HEK293 (cell line): ENCODE results near the gene CEP112.

Experiments used
- CTCF ChIA-PET: fragments of 350-600 bp; formaldehyde crosslinking; extraction: SDS; loops from one replicate; lab custom pipeline; 2021; ENCODE audit warnings: antibody characterized with exemption; lab: Yijun Ruan, JAX
- POLR2A ChIA-PET: fragments of 300-600 bp; formaldehyde crosslinking; extraction: SDS; loops from one replicate; lab custom pipeline; 2020; ENCODE audit warnings: antibody characterized with exemption, inconsistent platforms; lab: Yijun Ruan, JAX
- H3K27ac ChIP-seq: fragments of 200-500 bp; sonication (Bioruptor generic); 2 replicates; pipeline ENCODE4 v1.5.1; 2014; ENCODE audit warnings: low read depth, low read length, control low read depth, inconsistent platforms; ENCODE audit errors: extremely low read depth
- H3K36me3 ChIP-seq, 2 experiments: fragments of 200-500 bp in 1 of 2; sonication (Bioruptor generic) in 1 of 2; 1 replicate in 1 of 2; 2 replicates in 1 of 2; pipeline ENCODE4 v1.5.1; 2014 to 2017; ENCODE audit warnings: inconsistent platforms in 2 of 2, low read length in 2 of 2; ENCODE audit not compliant: control insufficient read depth in 2 of 2, insufficient read depth in 1 of 2
- H3K4me1 ChIP-seq: fragments of 200-500 bp; sonication (Bioruptor generic); 2 replicates; pipeline ENCODE4 v1.5.1; 2014; ENCODE audit warnings: mild to moderate bottlenecking, low read length, inconsistent platforms; ENCODE audit not compliant: control insufficient read depth, insufficient read depth
- H3K4me3 ChIP-seq: 2 replicates; pipeline ENCODE4 v1.5.1; 2011; ENCODE audit warnings: low read depth, mild to moderate bottlenecking, control low read depth, low read length, moderate library complexity
- H3K9me3 ChIP-seq: fragments of 200-500 bp; sonication (Bioruptor generic); 2 replicates; pipeline ENCODE4 v1.5.1; 2014; ENCODE audit warnings: low read depth, low read length, inconsistent platforms; ENCODE audit not compliant: control insufficient read depth, insufficient read depth
- GLI2 ChIP-seq: fragments of 450-650 bp; formaldehyde crosslinking; IDR thresholded peaks from 2 replicates; pipeline ENCODE4; 2017; ENCODE audit warnings: missing biosample characterization, missing genetic modification characterization, low read depth, borderline replicate concordance
- SETDB1 ChIP-seq: IDR thresholded peaks from one replicate; pipeline ENCODE4 v1.6.1; 2017; ENCODE audit warnings: mild to moderate bottlenecking, low read length, moderate library complexity, mixed read lengths; ENCODE audit not compliant: insufficient read length
- WT1 ChIP-seq: fragments of 450-650 bp; formaldehyde crosslinking; IDR thresholded peaks from 2 replicates; pipeline ENCODE4 v1.5.1; 2016; ENCODE audit warnings: missing biosample characterization, missing genetic modification characterization
- ZBTB8A ChIP-seq: fragments of 450-650 bp; formaldehyde crosslinking; IDR thresholded peaks from 2 replicates; pipeline ENCODE4 v1.5.1; 2016; ENCODE audit warnings: missing biosample characterization, missing genetic modification characterization
- ZFP3 ChIP-seq: fragments of 450-650 bp; formaldehyde crosslinking; IDR thresholded peaks from 2 replicates; pipeline ENCODE4 v1.5.1; 2016; ENCODE audit warnings: low read depth, missing biosample characterization, missing genetic modification characterization
- ZNF133 ChIP-seq: fragments of 450-650 bp; formaldehyde crosslinking; IDR thresholded peaks from 2 replicates; pipeline ENCODE4 v1.5.1; 2016; ENCODE audit warnings: missing biosample characterization, missing genetic modification characterization
- ZNF155 ChIP-seq: fragments of 450-650 bp; formaldehyde crosslinking; IDR thresholded peaks from 2 replicates; pipeline ENCODE4 v1.5.1; 2016; ENCODE audit warnings: missing biosample characterization, missing genetic modification characterization
- ZNF23 ChIP-seq: fragments of 450-650 bp; formaldehyde crosslinking; IDR thresholded peaks from 2 replicates; pipeline ENCODE4 v1.5.1; 2016; ENCODE audit warnings: missing biosample characterization, missing genetic modification characterization, borderline replicate concordance
- ZNF274 ChIP-seq, 2 experiments: fragments of 200-500 bp in 1 of 2; fragments of 450-650 bp in 1 of 2; sonication (Bioruptor generic) in 1 of 2; formaldehyde crosslinking in 1 of 2; IDR thresholded peaks; 2 replicates each; pipeline versions ENCODE4 v1.5.1 to v1.6.1; 2014 to 2016; ENCODE audit warnings: borderline replicate concordance in 1 of 2, inconsistent platforms in 1 of 2, low read length in 1 of 2, missing biosample characterization in 1 of 2, missing genetic modification characterization in 1 of 2
- ZNF404 ChIP-seq: fragments of 450-650 bp; formaldehyde crosslinking; IDR thresholded peaks from 2 replicates; pipeline ENCODE4 v1.5.1; 2017; ENCODE audit warnings: missing biosample characterization, missing genetic modification characterization
- ZNF433 ChIP-seq: fragments of 450-650 bp; formaldehyde crosslinking; IDR thresholded peaks from 2 replicates; pipeline ENCODE4 v1.5.1; 2016; ENCODE audit warnings: missing biosample characterization, missing genetic modification characterization, low read depth
- ZNF530 ChIP-seq: fragments of 450-650 bp; formaldehyde crosslinking; IDR thresholded peaks from 2 replicates; pipeline ENCODE4 v1.5.1; 2016; ENCODE audit warnings: low read depth, missing biosample characterization, missing genetic modification characterization
- ZNF549 ChIP-seq: fragments of 450-650 bp; IDR thresholded peaks from 2 replicates; pipeline ENCODE4 v1.5.1; 2018; ENCODE audit warnings: missing biosample characterization, missing genetic modification characterization, mild to moderate bottlenecking, inconsistent platforms, moderate library complexity
- ZNF571 ChIP-seq: fragments of 450-650 bp; formaldehyde crosslinking; IDR thresholded peaks from 2 replicates; pipeline ENCODE4 v1.5.0; 2017; ENCODE audit warnings: missing biosample characterization, missing genetic modification characterization
- ZNF664 ChIP-seq: fragments of 450-650 bp; formaldehyde crosslinking; IDR thresholded peaks from 2 replicates; pipeline ENCODE4 v1.5.1; 2016; ENCODE audit warnings: missing biosample characterization, missing genetic modification characterization
- ZNF707 ChIP-seq: fragments of 450-650 bp; formaldehyde crosslinking; IDR thresholded peaks from 2 replicates; pipeline ENCODE4 v1.5.1; 2016; ENCODE audit warnings: missing biosample characterization, missing genetic modification characterization
- ZNF776 ChIP-seq: fragments of 450-650 bp; formaldehyde crosslinking; IDR thresholded peaks from 2 replicates; pipeline ENCODE4 v1.5.0; 2017; ENCODE audit warnings: missing biosample characterization, missing genetic modification characterization, borderline replicate concordance
- TF ChIP-seq, protein P1 (sequence below): fragments of 450-650 bp; formaldehyde crosslinking; conservative IDR thresholded peaks from 2 replicates; pipeline ENCODE4 v1.5.1; 2016; ENCODE audit warnings: low read depth, missing biosample characterization, missing genetic modification characterization
- TF ChIP-seq, protein P2 (sequence below): IDR thresholded peaks from 2 replicates; pipeline ENCODE4 v1.6.1; 2011; ENCODE audit warnings: mild to moderate bottlenecking, low read depth, low read length, borderline replicate concordance
- TF ChIP-seq, protein P3 (sequence below): fragments of 450-650 bp; formaldehyde crosslinking; IDR thresholded peaks from 2 replicates; pipeline ENCODE4 v1.5.1; 2017; ENCODE audit warnings: missing biosample characterization, missing genetic modification characterization

CEP112 gene

DNA sequence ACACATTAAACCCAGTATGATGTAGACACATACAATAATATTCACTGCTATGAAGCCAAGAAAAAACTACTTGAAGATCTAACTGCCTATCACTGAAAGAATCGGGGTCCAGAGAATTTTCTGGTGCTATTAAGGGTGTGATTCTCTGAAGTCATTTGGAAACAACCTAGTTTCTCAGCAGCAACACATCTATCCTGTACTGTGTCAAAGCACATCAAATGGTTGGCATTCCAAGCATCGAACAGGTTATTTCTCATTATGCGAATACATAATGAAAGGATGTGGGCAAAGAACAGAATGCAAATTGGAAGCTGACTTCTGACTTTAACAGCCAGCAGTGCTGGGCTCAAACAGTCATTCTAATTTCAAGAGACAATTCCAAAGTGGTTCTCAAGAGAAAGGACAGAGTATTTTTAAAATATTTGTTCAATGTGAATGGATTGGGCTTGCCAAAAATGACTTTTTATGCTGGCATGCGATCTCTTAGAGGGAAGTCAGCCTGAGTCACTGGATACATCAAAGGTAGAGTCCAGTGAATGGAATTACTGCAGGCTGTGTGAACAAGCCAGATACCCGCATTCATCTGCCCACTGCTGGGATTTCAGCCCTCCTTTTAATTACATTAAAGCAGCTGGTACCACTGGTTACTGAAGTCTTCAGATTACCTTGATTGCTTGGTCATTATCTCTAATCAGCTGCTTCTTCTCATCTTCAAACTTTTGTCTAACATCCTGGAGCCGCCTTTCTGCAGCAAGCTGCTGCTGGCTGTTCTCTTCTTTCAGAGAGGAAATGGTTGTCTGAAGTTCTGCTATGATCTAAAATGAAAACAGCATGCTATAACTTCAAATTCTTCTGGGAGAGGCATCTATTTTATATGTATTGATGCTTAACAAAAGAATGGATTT, 449.3 kb downstream of the CEP112 start:
- no peaks in the 10 kb centered on the region for H3K4me1 ChIP-seq
- no peak for TF ChIP-seq ZNF776
- TF ChIP-seq ZBTB8A (tag by site-specific recombination): no peak
- no peak for TF ChIP-seq ZNF155 (tag by site-specific recombination)
- TF ChIP-seq ZNF133 (tag by site-specific recombination): no peak
- TF ChIP-seq, all 188 proteins: peak for 0
- Histone ChIP-seq H3K9me3 (no peaks in the 10 kb centered on the region), H3K27ac (no peak overlapping the region), H3K4me3 (no peak overlapping the region), H3K36me3 (peaks cover 0 to 4% of the 10 kb centered on the region in 2 experiments; a peak in 1 of 3 replicates)
- CTCF ChIA-PET: interaction anchor here (0.5 to 0.7 kb wide), 6 partner anchors 9 to 507 kb away, joined by 3 to 5 read pairs (median 4); no protein-coding TSS in a partner anchor
- POLR2A ChIA-PET: no interaction called here

DNA sequence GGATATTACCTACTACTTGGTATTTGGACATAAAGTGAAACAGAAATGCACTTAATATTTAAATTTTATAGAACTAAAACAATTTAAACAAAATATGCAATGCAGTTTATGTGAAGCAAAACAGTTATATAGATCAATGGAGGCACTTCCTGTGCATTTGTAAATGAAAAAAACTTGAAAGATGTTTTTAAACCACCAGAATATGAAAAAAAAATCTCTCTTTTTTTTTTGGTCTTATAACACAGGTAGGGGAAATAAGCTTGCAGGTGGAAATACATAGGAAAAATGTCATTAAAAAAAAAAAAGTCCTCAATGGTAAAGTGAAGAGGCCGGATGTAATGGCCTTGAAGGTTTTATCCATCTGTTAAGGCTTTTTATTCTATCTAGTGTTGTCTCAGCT, 450.2 kb downstream of the CEP112 start:
- no peaks in the 10 kb centered on the region for H3K4me1 ChIP-seq
- TF ChIP-seq GLI2 (tag by site-specific recombination) (no peak), ZNF549 (tag by site-specific recombination) (no peak), ZNF23 (no peak), ZNF530 (tag by site-specific recombination) (no peak), ZNF433 (tag by site-specific recombination) (no peak), ZNF664 (no peak), WT1 (tag by site-specific recombination) (no peak), ZNF274 (IDR thresholded peaks at IDR 0.05; ENCODE audit: low read length) (no peak), ZNF274 (tag by site-specific recombination; IDR thresholded peaks at IDR 0.05; ENCODE audit: borderline replicate concordance) (no peak), ZFP3 (tag by site-specific recombination) (no peak)
- TF ChIP-seq, protein P1, sequence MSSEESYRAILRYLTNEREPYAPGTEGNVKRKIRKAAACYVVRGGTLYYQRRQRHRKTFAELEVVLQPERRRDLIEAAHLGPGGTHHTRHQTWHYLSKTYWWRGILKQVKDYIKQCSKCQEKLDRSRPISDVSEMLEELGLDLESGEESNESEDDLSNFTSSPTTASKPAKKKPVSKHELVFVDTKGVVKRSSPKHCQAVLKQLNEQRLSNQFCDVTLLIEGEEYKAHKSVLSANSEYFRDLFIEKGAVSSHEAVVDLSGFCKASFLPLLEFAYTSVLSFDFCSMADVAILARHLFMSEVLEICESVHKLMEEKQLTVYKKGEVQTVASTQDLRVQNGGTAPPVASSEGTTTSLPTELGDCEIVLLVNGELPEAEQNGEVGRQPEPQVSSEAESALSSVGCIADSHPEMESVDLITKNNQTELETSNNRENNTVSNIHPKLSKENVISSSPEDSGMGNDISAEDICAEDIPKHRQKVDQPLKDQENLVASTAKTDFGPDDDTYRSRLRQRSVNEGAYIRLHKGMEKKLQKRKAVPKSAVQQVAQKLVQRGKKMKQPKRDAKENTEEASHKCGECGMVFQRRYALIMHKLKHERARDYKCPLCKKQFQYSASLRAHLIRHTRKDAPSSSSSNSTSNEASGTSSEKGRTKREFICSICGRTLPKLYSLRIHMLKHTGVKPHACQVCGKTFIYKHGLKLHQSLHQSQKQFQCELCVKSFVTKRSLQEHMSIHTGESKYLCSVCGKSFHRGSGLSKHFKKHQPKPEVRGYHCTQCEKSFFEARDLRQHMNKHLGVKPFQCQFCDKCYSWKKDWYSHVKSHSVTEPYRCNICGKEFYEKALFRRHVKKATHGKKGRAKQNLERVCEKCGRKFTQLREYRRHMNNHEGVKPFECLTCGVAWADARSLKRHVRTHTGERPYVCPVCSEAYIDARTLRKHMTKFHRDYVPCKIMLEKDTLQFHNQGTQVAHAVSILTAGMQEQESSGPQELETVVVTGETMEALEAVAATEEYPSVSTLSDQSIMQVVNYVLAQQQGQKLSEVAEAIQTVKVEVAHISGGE (tag by site-specific recombination): no peak
- TF ChIP-seq, protein P2, sequence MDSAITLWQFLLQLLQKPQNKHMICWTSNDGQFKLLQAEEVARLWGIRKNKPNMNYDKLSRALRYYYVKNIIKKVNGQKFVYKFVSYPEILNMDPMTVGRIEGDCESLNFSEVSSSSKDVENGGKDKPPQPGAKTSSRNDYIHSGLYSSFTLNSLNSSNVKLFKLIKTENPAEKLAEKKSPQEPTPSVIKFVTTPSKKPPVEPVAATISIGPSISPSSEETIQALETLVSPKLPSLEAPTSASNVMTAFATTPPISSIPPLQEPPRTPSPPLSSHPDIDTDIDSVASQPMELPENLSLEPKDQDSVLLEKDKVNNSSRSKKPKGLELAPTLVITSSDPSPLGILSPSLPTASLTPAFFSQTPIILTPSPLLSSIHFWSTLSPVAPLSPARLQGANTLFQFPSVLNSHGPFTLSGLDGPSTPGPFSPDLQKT: no peak
- CTCF ChIA-PET: interaction anchor here (0.7 kb wide), 2 partner anchors 61 to 447 kb away, joined by 3 to 4 read pairs; no protein-coding TSS in a partner anchor
- H3K27ac ChIP-seq: no peak overlapping the region
- H3K4me3 ChIP-seq: no peak overlapping the region
- no peaks in the 10 kb centered on the region for H3K9me3 ChIP-seq
- H3K36me3 ChIP-seq: peaks cover 0 to 4% of the 10 kb centered on the region in 2 experiments; a peak in 1 of 3 replicates
- POLR2A ChIA-PET: no interaction called here

DNA sequence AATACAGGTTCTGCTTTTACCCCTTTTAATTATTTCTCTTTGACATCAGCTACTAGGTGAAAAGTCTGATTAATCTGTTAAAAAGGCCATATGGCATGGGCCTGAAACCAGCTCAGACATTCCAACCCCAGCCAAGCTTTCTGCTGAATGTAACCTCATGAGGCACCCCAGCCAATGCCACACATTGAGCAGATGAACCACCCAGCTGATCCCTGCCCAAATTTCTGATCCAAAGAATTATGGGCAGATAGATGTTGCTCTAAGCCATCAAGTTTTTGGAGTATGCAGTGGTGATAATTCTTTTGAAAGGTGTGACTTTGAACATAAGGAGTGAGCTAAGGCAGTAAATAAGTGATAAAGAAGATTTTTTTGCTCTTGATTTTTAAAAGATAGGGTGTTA, 452.9 kb downstream of the CEP112 start:
- ChIA-PET POLR2A (no interaction called here), CTCF (no interaction called here)
- H3K27ac ChIP-seq: no peak overlapping the region
- H3K9me3 ChIP-seq: no peaks in the 10 kb centered on the region
- TF ChIP-seq ZNF404 (tag by site-specific recombination) (no peak), SETDB1 (peak; percentile 33), ZNF707 (tag by site-specific recombination) (no peak), ZNF571 (no peak)
- TF ChIP-seq, protein P3, sequence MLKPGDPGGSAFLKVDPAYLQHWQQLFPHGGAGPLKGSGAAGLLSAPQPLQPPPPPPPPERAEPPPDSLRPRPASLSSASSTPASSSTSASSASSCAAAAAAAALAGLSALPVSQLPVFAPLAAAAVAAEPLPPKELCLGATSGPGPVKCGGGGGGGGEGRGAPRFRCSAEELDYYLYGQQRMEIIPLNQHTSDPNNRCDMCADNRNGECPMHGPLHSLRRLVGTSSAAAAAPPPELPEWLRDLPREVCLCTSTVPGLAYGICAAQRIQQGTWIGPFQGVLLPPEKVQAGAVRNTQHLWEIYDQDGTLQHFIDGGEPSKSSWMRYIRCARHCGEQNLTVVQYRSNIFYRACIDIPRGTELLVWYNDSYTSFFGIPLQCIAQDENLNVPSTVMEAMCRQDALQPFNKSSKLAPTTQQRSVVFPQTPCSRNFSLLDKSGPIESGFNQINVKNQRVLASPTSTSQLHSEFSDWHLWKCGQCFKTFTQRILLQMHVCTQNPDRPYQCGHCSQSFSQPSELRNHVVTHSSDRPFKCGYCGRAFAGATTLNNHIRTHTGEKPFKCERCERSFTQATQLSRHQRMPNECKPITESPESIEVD (tag by site-specific recombination): no peak
- no peaks in the 10 kb centered on the region for H3K4me1 ChIP-seq
- H3K4me3 ChIP-seq: no peak overlapping the region
- peaks cover 0 to 4% of the 10 kb centered on the region in 2 experiments; a peak in 1 of 3 replicates for H3K36me3 ChIP-seq
